HCT116 (cell line): ENCODE results near the gene SPATA20.

ENCODE experiments used
- CTCF ChIP-seq, 3 experiments: fragments of 200-600 bp in 1 of 3; sonication (generic) in 1 of 3; IDR thresholded peaks in 2 of 3; conservative IDR thresholded peaks in 1 of 3; 2 replicates each; pipeline ENCODE4 v1.5.1; 2012 to 2017; ENCODE audit warnings: low read depth in 2 of 3, low read length in 2 of 3, antibody characterized with exemption in 1 of 3, borderline replicate concordance in 1 of 3, control low read depth in 1 of 3, mild to moderate bottlenecking in 1 of 3, mixed read lengths in 1 of 3, mixed run types in 1 of 3, moderate library complexity in 1 of 3; ENCODE audit not compliant: insufficient read depth in 1 of 3
- RAD21 ChIP-seq: IDR thresholded peaks from 2 replicates; pipeline ENCODE4 v1.6.1; 2012; ENCODE audit warnings: low read depth, mild to moderate bottlenecking
- REST ChIP-seq: IDR thresholded peaks from 2 replicates; pipeline ENCODE4 v1.6.1; 2012; ENCODE audit warnings: low read depth
- YY1 ChIP-seq: IDR thresholded peaks from 2 replicates; pipeline ENCODE4 v1.6.1; 2011; ENCODE audit warnings: low read length, low read depth, moderate library complexity, mild to moderate bottlenecking; ENCODE audit not compliant: insufficient replicate concordance; ENCODE audit errors: extremely low read depth

- TF ChIP-seq CTCF (IDR thresholded peaks at IDR 0.05 in 2 of 3, conservative IDR thresholded peaks at IDR 0.05 in 1 of 3; ENCODE audit: borderline replicate concordance in 1 of 3, insufficient read depth in 1 of 3, low read depth in 2 of 3, low read length in 2 of 3), result no peak
- TF ChIP-seq YY1, result no peak
- no peak for TF ChIP-seq RAD21
- TF ChIP-seq REST, result no peak
Measured at GRCh38 chr17:50533720-50534148, 13.2 kb upstream of the SPATA20 start.
